ENCODE measurements around the gene KRT74. TPM values are rescaled to one million over a fixed set of nuclear protein-coding genes. Genes with fewer than 3 reads are reported as not detected.

KRT74 gene
- total and polyA plus RNA-seq, 10 of the 15 experiments (the other 5 are each of a cell fraction or from before 2014, with no cell fraction given) = not detected

GRCh38 chr12:52533686-52534470 is 39.8 kb downstream of the KRT74 start:
- no peak overlapping the region for H3K9ac ChIP-seq (ENCODE audit: control insufficient read depth, insufficient read depth, low read length)
- WGBS (ENCODE audit: insufficient coverage, insufficient replicate concordance, low lambda C conversion rate, missing lambda C conversion rate) = 15% methylated on average over 10 of the region's 10 CpGs
- ChIA-PET POLR2A (no interaction called here), CTCF (no interaction called here), RAD21 (ENCODE audit: unreplicated experiment) (no interaction called here), SMC1A (ENCODE audit: uncharacterized antibody, unreplicated experiment) (no interaction called here)
- TF ChIP-seq CBX3 (IDR thresholded peaks at IDR 0.05; ENCODE audit: borderline replicate concordance, low read depth) = no peak
- H3K79me2 ChIP-seq (ENCODE audit: control insufficient read depth, insufficient read depth, low read length) = no peaks in the 10 kb centered on the region
- no peak overlapping the region for H3K4me3 ChIP-seq
- no peaks in the 10 kb centered on the region for H4K20me1 ChIP-seq (ENCODE audit: control insufficient read depth, insufficient read depth)
- no peaks in the 10 kb centered on the region for H3K9me3 ChIP-seq (replicated peaks; ENCODE audit: control insufficient read depth, insufficient read depth, low read length)
- DNase-seq (ENCODE audit: low read depth, low spot score) (no peak), ATAC-seq (no peak), FAIRE-seq (no peak)
- in situ Hi-C loops (cut with MboI) (no loop called here), intact Hi-C loops (cut with micrococcal nuclease; ENCODE audit: unreplicated experiment) (no loop called here)
- H3K27me3 ChIP-seq (replicated peaks in 1 of 2; ENCODE audit: control insufficient read depth in 2 of 2, insufficient read depth in 2 of 2, low read length in 1 of 2) = peaks cover 0 to 2% of the 10 kb centered on the region in 2 experiments; a peak in 1 of 4 replicates
- H3K4me1 ChIP-seq (ENCODE audit: control insufficient read depth, insufficient read depth, low read length) = no peaks in the 10 kb centered on the region
- no TSS peak for BruUV-seq (replicated peaks)
- no peak overlapping the region for H3K4me2 ChIP-seq (ENCODE audit: control insufficient read depth, insufficient read depth)
- no peak overlapping the region for H3K27ac ChIP-seq (ENCODE audit: control insufficient read depth, insufficient read depth)
- no peaks in the 10 kb centered on the region for H3K36me3 ChIP-seq (ENCODE audit: control insufficient read depth in 2 of 2, insufficient read depth in 2 of 2, low read length in 1 of 2)
- H2AFZ ChIP-seq (ENCODE audit: control insufficient read depth, low read depth, low read length) = no peak overlapping the region

DNA sequence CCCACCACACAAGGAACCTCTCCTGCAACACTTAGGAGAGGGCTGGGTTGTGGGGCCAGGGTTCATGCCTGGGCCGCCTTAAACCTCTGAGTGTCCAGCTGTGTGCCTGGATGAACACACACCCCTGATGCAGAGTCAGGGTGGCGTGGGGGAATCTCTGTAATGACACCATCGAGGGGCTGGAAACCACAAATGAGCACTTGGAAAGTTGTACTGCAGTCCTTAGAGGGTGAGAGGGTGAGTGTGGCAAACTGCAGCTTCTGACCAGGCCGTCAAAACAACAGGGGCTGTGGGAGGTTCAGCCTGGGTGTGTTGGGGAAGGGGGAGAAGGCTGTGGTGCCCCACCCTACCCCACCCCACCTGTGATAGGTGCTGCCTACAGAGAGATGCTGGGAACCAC is 41.0 kb downstream of the KRT74 start:
- intact Hi-C loops (cut with micrococcal nuclease; ENCODE audit: unreplicated experiment) (no loop called here), in situ Hi-C loops (cut with MboI) (no loop called here)
- Histone ChIP-seq H3K27ac (ENCODE audit: control insufficient read depth, insufficient read depth) (no peak overlapping the region), H4K20me1 (ENCODE audit: control insufficient read depth, insufficient read depth) (no peaks in the 10 kb centered on the region), H3K4me1 (ENCODE audit: control insufficient read depth, insufficient read depth, low read length) (no peaks in the 10 kb centered on the region), H3K9ac (ENCODE audit: control insufficient read depth, insufficient read depth, low read length) (no peak overlapping the region), H3K36me3 (ENCODE audit: control insufficient read depth in 2 of 2, insufficient read depth in 2 of 2, low read length in 1 of 2) (no peaks in the 10 kb centered on the region), H3K4me3 (no peak overlapping the region), H3K9me3 (replicated peaks; ENCODE audit: control insufficient read depth, insufficient read depth, low read length) (no peaks in the 10 kb centered on the region), H3K79me2 (ENCODE audit: control insufficient read depth, insufficient read depth, low read length) (no peaks in the 10 kb centered on the region), H3K27me3 (replicated peaks in 1 of 2; ENCODE audit: control insufficient read depth in 2 of 2, insufficient read depth in 2 of 2, low read length in 1 of 2) (peaks cover 0 to 2% of the 10 kb centered on the region in 2 experiments; a peak in 1 of 4 replicates), H3K4me2 (ENCODE audit: control insufficient read depth, insufficient read depth) (no peak overlapping the region), H2AFZ (ENCODE audit: control insufficient read depth, low read depth, low read length) (no peak overlapping the region)
- FAIRE-seq (no peak), ATAC-seq (no peak), DNase-seq (ENCODE audit: low read depth, low spot score) (no peak)
- ChIA-PET POLR2A (no interaction called here), SMC1A (ENCODE audit: uncharacterized antibody, unreplicated experiment) (no interaction called here), CTCF (no interaction called here), RAD21 (ENCODE audit: unreplicated experiment) (no interaction called here)
- WGBS (ENCODE audit: insufficient coverage, insufficient replicate concordance, low lambda C conversion rate, missing lambda C conversion rate) = 1% methylated on average over 4 of the region's 4 CpGs
- no TSS peak for BruUV-seq (replicated peaks)
- TF ChIP-seq BMI1 (IDR thresholded peaks at IDR 0.05; ENCODE audit: borderline replicate concordance) (no peak), SREBF1 (IDR thresholded peaks at IDR 0.05; ENCODE audit: low read length) (no peak), KAT2A (conservative IDR thresholded peaks at IDR 0.05; ENCODE audit: control insufficient read depth, low read depth, low read length) (no peak), ZSCAN29 (IDR thresholded peaks at IDR 0.05) (no peak), ZNF207 (IDR thresholded peaks at IDR 0.05; ENCODE audit: borderline replicate concordance) (no peak), STAT1 (conservative IDR thresholded peaks at IDR 0.05) (no peak), NR2F1 (conservative IDR thresholded peaks at IDR 0.05) (no peak), RAD51 (IDR thresholded peaks at IDR 0.05) (no peak), NFYA (IDR thresholded peaks at IDR 0.05; ENCODE audit: borderline replicate concordance, low read depth, low read length) (no peak), MEF2A (IDR thresholded peaks at IDR 0.05; ENCODE audit: insufficient read depth, low read depth, low read length) (no peak), RELA (IDR thresholded peaks at IDR 0.05; ENCODE audit: borderline replicate concordance, partially characterized antibody) (no peak), E2F8 (IDR thresholded peaks at IDR 0.05; ENCODE audit: low read depth, partially characterized antibody) (no peak), MAX (IDR thresholded peaks at IDR 0.05; ENCODE audit: low read depth, low read length) (no peak)
